Lung (tissue), 12 donors: ENCODE measurements around the gene DCAKD. TPM values are rescaled to one million over a fixed set of nuclear protein-coding genes. Genes with fewer than 3 reads are reported as not detected.

Experiments
- ATAC-seq: fragments of 200-7000 bp; cut with Tn5 transposase; one replicate; pipeline ENCODE4 v1.9.1; 2020; ENCODE audit warnings: moderate number of reproducible peaks; ENCODE audit not compliant: insufficient read depth, low FRiP score
- DNase-seq, 3 donors: peaks; one replicate each; pipeline ENCODE4 v3.0.0-alpha.2; 2013 to 2017
- H3K27ac ChIP-seq, 2 donors: one replicate each; pipeline ENCODE4 v1.5.1; 2013; ENCODE audit warnings: mild to moderate bottlenecking in 2 of 2, moderate library complexity in 2 of 2, control low read depth in 1 of 2, inconsistent platforms in 1 of 2, low read depth in 1 of 2, low read length in 1 of 2
- H3K27me3 ChIP-seq, 3 donors: one replicate each; pipeline ENCODE4 v1.5.1; 2013; ENCODE audit warnings: low read length in 2 of 3; ENCODE audit not compliant: control insufficient read depth in 3 of 3, insufficient read depth in 3 of 3
- H3K36me3 ChIP-seq, 4 donors: one replicate each; pipeline ENCODE4 v1.5.1; 2013; ENCODE audit warnings: low read length in 4 of 4, mild to moderate bottlenecking in 1 of 4, moderate library complexity in 1 of 4; ENCODE audit not compliant: control insufficient read depth in 4 of 4, insufficient read depth in 4 of 4
- H3K4me1 ChIP-seq, 5 donors: one replicate each; pipeline ENCODE4 v1.5.1; 2013; ENCODE audit warnings: low read length in 5 of 5, mild to moderate bottlenecking in 2 of 5, moderate library complexity in 1 of 5; ENCODE audit not compliant: control insufficient read depth in 5 of 5, insufficient read depth in 5 of 5
- H3K4me3 ChIP-seq: one replicate; pipeline ENCODE4 v1.5.1; 2013; ENCODE audit warnings: mild to moderate bottlenecking, control low read depth, moderate library complexity
- H3K9ac ChIP-seq, 2 donors: one replicate each; pipeline ENCODE4 v1.5.1; 2013; ENCODE audit warnings: low read length in 2 of 2, control low read depth in 1 of 2; ENCODE audit not compliant: insufficient read depth in 1 of 2
- H3K9me3 ChIP-seq, 4 donors: one replicate each; pipeline ENCODE4 v1.5.1; 2013; ENCODE audit warnings: low read length in 3 of 4, mild to moderate bottlenecking in 1 of 4, moderate library complexity in 1 of 4; ENCODE audit not compliant: control insufficient read depth in 4 of 4, insufficient read depth in 3 of 4
- CTCF ChIP-seq: IDR thresholded peaks from 2 replicates; pipeline ENCODE4 v1.5.1; 2012; ENCODE audit warnings: mild to moderate bottlenecking; ENCODE audit errors: control extremely low read depth, extremely low read depth
- WGBS, 2 donors: extraction: QIAGEN DNeasy Blood & Tissue Kit; methylation state at CpG; one replicate each; pipeline ENCODE4 v1.1.7; 2013; 5-methylcytosine and 5-hydroxymethylcytosine counted together
- polyA plus RNA-seq, 2 donors: library from polyadenylated mRNA; stranded (reverse); fragments of 200-250 nt; gene quantifications; one replicate each; pipeline ENCODE4 v1.2.1, GENCODE V29; 2013
- total RNA-seq, 2 donors: library from RNA; depleted of rRNA in 1 of 2; stranded (reverse); fragments of >200 nt in 1 of 2; gene quantifications; one replicate each; pipeline ENCODE4 v1.2.1, GENCODE V29; 2014 to 2021
- donor health status: control.
- donor health status: control.
- donor health status: Bipolar disorder and iron deficiency.
- donor health status: healthy.
- donor health status: DM: yes; HTN: yes; CAD: no.

The DCAKD gene
- total and polyA plus RNA-seq, 4 donors = 11.8 to 28.8 (median 20.2) TPM

GRCh38 chr17:44981221-44981968 lies 70.0 kb downstream of the DCAKD start:
- no peaks in the 10 kb centered on the region for H3K9me3 ChIP-seq
- H3K4me1 ChIP-seq = peaks cover 3 to 56% (median 22%) of the 10 kb centered on the region in 5 donors

DNA sequence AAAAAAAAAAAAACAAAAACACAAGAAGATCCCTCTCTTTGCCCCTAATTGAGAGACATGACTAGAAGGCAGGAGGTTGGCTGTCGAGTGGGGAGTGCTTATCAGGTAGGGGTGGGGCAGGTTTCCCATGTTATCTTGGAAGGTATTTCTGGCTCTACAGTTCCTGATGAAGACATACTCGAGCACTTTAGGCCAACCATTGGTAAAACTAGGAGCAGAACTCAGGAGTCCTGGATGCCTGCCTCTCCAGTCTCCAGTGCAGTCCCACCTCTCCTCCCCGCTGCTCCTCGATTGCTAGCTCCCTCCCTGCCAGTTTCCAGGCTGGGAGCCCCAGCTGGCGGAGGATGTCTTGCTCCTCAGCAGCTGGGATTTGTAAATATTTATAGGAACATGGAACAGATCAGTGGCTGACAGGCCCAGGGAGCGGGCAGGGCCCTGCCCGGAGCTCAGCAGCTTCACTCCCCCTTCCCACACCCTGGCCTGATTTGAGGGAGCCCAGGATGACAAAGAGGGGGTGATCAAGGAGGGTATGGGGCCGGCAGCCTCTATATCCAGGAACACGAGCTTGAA lies 71.9 kb downstream of the DCAKD start:
- 40 to 65% methylated on average over 9 of the region's 9 CpGs for WGBS, 2 donors
- ATAC-seq (no peak), DNase-seq (peak; percentile 92 to 97 (median 95))
- Histone ChIP-seq H3K27me3 (peaks cover 0 to 8% (median 0%) of the 10 kb centered on the region in 3 donors), H3K9ac (no peak overlapping the region), H3K36me3 (no peaks in the 10 kb centered on the region), H3K27ac (peak overlapping the region; percentile 1 to 74), H3K4me3 (no peak overlapping the region), H3K4me1 (peaks cover 3 to 58% (median 22%) of the 10 kb centered on the region in 5 donors), H3K9me3 (no peaks in the 10 kb centered on the region)
- no peak for TF ChIP-seq CTCF

More at GRCh38 chr17:44981221-44981968, 70.0 kb downstream of the DCAKD start:
- Histone ChIP-seq H3K27ac (peak overlapping the region in 1 of 2 donors; percentile 68), H3K36me3 (no peaks in the 10 kb centered on the region), H3K4me3 (no peak overlapping the region), H3K9ac (peak overlapping the region in 1 of 2 donors; percentile 6), H3K27me3 (peaks cover 0 to 8% (median 0%) of the 10 kb centered on the region in 3 donors)
- ATAC-seq (peak; percentile 16), DNase-seq (peak in 2 of 3 donors; percentile 31 to 69)
- WGBS, 2 donors = 28 to 52% methylated on average over 12 of the region's 12 CpGs
- TF ChIP-seq CTCF = no peak

DNA sequence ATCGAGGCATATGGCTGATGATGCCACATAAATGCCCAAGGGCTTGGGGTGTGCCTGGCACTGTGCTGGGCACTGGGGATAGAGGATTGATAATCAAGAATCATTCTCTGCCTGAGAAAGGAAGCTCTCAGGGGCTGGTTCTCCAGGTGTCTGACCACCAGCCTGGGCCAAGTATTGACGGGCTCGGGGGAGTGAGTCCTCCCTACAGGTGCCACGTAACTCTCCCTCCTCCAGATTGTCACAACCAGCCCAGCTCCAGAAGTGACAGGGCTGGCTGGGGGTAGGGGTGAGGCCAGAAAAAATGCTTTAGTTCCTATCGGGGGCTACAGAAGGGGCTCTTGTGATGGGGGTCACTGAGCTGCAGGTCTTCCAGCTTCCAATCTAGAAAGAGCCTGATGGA lies 72.6 kb downstream of the DCAKD start:
- TF ChIP-seq CTCF = no peak
- H3K27ac ChIP-seq = no peak overlapping the region
- no peak overlapping the region for H3K4me3 ChIP-seq
- no peak overlapping the region for H3K9ac ChIP-seq
- peaks cover 3 to 58% (median 22%) of the 10 kb centered on the region in 5 donors for H3K4me1 ChIP-seq
- ATAC-seq = no peak
- 84 to 90% methylated on average over 5 of the region's 5 CpGs for WGBS, 2 donors
- no peak for DNase-seq
- peaks cover 0 to 8% (median 0%) of the 10 kb centered on the region in 3 donors for H3K27me3 ChIP-seq
- H3K9me3 ChIP-seq = no peaks in the 10 kb centered on the region
- no peaks in the 10 kb centered on the region for H3K36me3 ChIP-seq
